Cardiac muscle cell (in vitro differentiated cells and primary cell): ENCODE data around the gene KRT36. TPM values are rescaled to one million over a fixed set of nuclear protein-coding genes. Genes with fewer than 3 reads are reported as not detected.
A peak's percentile ranks its signal among the peaks of the same experiment; 100 is the strongest.

Experiments used
- DNase-seq, 2 donors: peaks; one replicate each; pipeline versions ENCODE4 v3.0.0 to v3.0.0-alpha.2; 2010 to 2017; ENCODE audit warnings: low read depth in 1 of 2, low spot score in 1 of 2
- H3K27ac ChIP-seq: fragments of 200-600 bp; sonication (generic); 2 replicates; pipeline ENCODE4 v1.5.1; 2016
- H3K27me3 ChIP-seq: fragments of 200-600 bp; sonication (generic); 2 replicates; pipeline ENCODE4 v1.6.0; 2016; ENCODE audit warnings: control low read depth
- H3K36me3 ChIP-seq: fragments of 200-600 bp; sonication (generic); 2 replicates; pipeline ENCODE4 v1.5.1; 2016; ENCODE audit warnings: control low read depth
- H3K4me1 ChIP-seq: fragments of 200-600 bp; sonication (generic); 2 replicates; pipeline ENCODE4 v1.8.1; 2017; ENCODE audit warnings: low read depth, mild to moderate bottlenecking, mixed run types
- H3K4me3 ChIP-seq: fragments of 200-600 bp; sonication (generic); 2 replicates; pipeline ENCODE4 v1.5.1; 2016; ENCODE audit warnings: mild to moderate bottlenecking
- H3K9me3 ChIP-seq: fragments of 200-600 bp; sonication (generic); 2 replicates; pipeline ENCODE4 v1.5.1; 2017; ENCODE audit warnings: low read depth, mild to moderate bottlenecking, control low read depth
- polyA plus RNA-seq: library from polyadenylated mRNA; unstranded; fragments of >200 nt; fragmentation: Nextera tagmentation; extraction: Ambion mirVana; gene quantifications from 2 replicates; pipeline ENCODE4 v1.2.1, GENCODE V29; 2016
- total RNA-seq: library from RNA; depleted of rRNA; stranded (reverse); fragments of >200 nt; gene quantifications from 2 replicates; pipeline ENCODE4 v1.2.3, GENCODE V29; 2016
- TF ChIP-seq, protein P1 (sequence below): IDR thresholded peaks from 2 replicates; pipeline ENCODE4 v1.5.1; 2012; ENCODE audit warnings: low read depth, mild to moderate bottlenecking, low read length

The KRT36 gene
- total and polyA plus RNA-seq, 2 experiments from 2014 or later: not detected

DNA sequence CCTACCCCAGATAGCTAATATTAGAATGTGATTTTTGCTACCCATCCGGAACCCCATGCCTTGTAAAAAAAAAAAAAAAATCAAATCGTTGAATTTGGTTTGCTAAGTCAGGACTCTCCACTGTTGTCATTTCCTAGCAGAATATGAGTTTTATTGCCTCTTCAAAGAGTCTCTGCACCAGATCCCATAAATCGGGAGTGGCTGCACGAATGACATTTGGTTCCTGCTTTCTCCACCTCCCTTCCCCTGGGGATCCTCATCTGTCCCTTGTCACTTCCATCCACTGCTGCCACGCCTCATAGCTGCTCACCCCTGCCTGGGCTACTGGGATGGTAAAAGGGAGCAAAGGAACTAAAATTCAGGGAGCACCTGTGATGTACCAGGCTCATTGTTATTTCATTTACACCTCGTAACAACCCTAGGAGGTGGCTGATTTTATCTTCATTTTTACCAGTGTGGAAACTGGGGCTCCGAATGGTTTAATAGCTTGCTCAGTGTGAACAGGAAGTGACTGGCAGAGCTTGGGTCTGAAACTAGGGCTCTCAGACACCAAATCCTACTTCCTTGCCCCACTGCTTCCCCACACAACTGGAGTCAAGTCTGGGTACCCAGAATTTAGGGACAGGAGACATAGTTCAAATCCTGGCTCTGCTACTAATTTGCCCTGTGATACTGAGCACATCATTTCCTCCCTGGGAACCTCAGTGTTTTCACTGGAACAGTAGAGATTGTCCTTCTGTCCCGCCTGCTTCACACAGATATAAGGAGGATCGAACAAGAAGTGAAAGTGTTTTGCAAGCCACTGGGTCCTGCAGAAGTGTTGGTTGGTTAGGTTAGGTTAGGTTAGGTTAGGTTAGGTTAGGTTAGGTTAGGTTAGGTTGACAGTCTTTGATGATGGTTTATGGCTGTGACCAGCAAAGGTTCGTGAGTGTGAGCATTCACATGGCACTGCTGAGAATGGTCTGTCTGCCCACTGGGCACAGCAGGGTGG, 585 bp upstream of the KRT36 start:
- no peak for DNase-seq
- H3K36me3 ChIP-seq: no peaks in the 10 kb centered on the region
- peaks cover 7% of the 10 kb centered on the region for H3K27me3 ChIP-seq
- no peaks in the 10 kb centered on the region for H3K9me3 ChIP-seq
- TF ChIP-seq, protein P1, sequence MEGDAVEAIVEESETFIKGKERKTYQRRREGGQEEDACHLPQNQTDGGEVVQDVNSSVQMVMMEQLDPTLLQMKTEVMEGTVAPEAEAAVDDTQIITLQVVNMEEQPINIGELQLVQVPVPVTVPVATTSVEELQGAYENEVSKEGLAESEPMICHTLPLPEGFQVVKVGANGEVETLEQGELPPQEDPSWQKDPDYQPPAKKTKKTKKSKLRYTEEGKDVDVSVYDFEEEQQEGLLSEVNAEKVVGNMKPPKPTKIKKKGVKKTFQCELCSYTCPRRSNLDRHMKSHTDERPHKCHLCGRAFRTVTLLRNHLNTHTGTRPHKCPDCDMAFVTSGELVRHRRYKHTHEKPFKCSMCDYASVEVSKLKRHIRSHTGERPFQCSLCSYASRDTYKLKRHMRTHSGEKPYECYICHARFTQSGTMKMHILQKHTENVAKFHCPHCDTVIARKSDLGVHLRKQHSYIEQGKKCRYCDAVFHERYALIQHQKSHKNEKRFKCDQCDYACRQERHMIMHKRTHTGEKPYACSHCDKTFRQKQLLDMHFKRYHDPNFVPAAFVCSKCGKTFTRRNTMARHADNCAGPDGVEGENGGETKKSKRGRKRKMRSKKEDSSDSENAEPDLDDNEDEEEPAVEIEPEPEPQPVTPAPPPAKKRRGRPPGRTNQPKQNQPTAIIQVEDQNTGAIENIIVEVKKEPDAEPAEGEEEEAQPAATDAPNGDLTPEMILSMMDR: no peak
- no peak overlapping the region for H3K4me3 ChIP-seq
- H3K4me1 ChIP-seq: no peaks in the 10 kb centered on the region
- no peak overlapping the region for H3K27ac ChIP-seq

DNA sequence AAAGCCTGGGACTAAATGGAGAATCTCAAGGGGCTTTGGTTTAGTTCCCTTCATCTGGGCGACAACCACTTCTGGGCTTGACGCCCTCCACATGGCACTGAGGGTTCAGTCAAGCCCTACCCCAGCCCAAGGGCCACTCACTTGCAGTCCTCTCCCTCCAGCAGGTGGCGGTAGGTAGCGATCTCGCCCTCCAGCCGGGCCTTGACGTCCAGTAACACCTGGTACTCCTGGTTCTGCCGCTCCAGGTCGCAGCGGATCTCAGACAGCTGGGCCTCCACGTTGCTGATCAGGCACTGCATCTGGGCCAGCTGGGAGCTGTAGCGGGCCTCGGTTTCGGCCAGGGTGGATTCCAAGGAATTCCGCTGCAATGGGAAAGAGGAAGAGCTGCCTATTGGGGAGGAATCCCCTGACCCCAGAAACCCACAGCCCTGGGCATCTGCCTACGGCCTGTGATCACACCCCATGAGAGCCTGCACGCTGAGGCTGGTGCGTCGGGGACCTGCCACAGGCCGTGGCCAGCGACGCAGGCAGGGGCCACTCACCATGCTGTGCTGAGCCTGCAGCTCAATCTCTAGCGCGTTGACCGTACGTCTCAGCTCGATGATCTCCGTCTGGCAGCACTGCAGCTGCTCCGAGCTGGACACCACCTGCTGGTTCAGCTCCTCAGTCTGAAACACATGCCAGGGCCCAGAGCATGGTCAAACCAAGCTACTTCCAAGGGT, 2.7 kb downstream of the KRT36 start:
- H3K36me3 ChIP-seq: no peaks in the 10 kb centered on the region
- no peak overlapping the region for H3K27ac ChIP-seq
- peak in 1 of 2 donors; percentile 28 for DNase-seq
- no peaks in the 10 kb centered on the region for H3K4me1 ChIP-seq
- no peaks in the 10 kb centered on the region for H3K9me3 ChIP-seq
- H3K4me3 ChIP-seq: no peak overlapping the region
- H3K27me3 ChIP-seq: peaks cover 7% of the 10 kb centered on the region
- TF ChIP-seq, protein P1: peak; percentile 50

DNA sequence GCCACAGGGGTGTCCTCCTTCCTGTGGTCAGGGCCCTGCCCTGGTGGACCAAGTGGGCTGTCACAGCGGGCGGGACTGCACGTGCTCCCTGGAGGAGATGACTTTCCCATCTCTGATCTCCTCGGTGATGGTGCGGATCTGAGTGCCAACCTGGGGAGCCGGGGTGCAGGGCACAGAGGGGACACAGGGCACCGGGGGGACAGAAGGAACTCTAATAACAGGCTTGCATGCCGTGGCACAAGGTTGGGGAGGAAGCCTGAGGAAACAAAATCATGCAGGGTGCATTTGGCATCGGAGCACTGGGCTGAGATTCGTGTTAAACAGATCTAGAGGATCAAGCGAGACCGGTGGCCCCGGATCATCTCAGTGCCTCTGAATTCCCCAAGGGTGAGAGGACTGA, 3.4 kb downstream of the KRT36 start:
- DNase-seq: no peak
- peaks cover 5% of the 10 kb centered on the region for H3K27me3 ChIP-seq
- no peaks in the 10 kb centered on the region for H3K4me1 ChIP-seq
- TF ChIP-seq, protein P1: no peak
- H3K36me3 ChIP-seq: no peaks in the 10 kb centered on the region
- no peak overlapping the region for H3K27ac ChIP-seq
- H3K4me3 ChIP-seq: no peak overlapping the region
- no peaks in the 10 kb centered on the region for H3K9me3 ChIP-seq

DNA sequence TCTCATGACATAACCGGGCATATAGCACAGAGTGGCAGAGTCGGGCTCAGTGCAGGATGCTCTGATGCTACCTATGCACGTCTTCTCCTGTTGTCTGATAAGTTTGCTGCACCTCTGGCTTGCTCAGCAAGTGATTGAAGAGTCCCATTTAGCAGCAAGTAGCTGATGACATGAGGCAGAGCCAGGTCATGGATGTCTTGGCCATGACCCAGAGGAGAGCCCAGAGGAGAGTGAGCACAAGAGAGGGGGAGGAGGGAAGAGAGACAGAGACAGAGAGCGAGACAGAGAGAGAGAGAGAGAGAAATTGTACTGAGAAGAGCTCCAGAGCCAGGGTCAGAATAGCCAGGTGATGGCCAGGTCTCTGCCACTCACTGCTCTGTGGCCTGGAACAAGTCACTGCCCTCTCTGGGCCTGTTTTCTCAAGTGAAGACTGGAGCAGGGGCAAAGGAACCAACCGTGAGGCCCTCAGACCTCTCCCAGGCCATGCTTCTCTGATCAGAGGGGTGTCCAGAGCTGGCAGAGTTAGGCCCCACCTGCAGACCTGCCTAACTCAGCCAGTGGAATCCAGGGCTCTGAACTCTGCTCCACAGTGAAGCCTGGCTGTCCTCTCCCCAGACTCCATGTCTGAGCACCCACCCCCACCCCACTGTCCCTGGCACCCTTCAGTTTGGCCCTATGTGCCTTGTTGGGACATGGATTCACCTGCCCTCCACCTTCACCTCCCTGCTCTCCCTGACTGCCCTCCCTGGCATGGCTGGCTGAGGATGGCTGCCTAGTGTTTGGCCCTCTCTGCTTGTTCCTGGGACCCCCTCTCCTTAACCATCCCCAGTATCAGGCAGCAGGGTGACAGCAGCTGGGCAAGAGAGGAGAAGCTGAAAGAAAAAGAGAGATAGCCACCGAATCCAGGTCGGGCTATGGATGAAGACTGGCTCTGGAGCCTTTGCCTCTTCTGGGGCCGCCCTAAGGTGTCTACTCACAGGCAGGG, 4.5 kb downstream of the KRT36 start:
- TF ChIP-seq, protein P1: no peak
- no peak overlapping the region for H3K27ac ChIP-seq
- DNase-seq: no peak
- H3K27me3 ChIP-seq: no peaks in the 10 kb centered on the region
- H3K9me3 ChIP-seq: no peaks in the 10 kb centered on the region
- no peak overlapping the region for H3K4me3 ChIP-seq
- no peaks in the 10 kb centered on the region for H3K36me3 ChIP-seq
- no peaks in the 10 kb centered on the region for H3K4me1 ChIP-seq
